Measurements from ENCODE around the gene RAB26.

DNA sequence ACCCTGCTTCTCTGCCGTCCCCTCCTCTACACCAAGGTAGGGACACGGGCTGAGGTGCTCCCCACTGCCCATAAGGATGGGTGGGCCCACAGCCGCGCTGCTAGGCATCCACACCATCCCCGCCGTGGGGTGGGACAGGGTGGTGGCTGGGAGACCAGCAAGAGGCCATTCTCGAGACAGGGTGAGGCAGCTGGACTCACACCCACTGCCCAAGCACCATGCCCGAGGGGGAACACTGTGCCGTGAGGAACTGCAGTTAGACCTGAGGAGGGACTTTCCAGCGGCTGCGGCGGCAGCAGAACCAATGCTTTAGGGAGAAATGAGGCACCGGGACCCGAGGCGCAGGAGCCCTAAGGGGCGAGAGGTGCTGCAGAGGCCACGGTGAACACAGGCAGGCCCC is 26.0 kb upstream of the RAB26 start:
- no peak for TF ChIP-seq EZH2phosphoT487 (IDR thresholded peaks at IDR 0.05; ENCODE audit: insufficient read depth, low read depth)
- no peak for TF ChIP-seq EZH2 (IDR thresholded peaks at IDR 0.05; ENCODE audit: insufficient read depth, poor library complexity, severe bottlenecking)
